Prostate gland (tissue), 2 donors: Measurements from ENCODE around the gene TMEM219. TPM values are rescaled to one million over a fixed set of nuclear protein-coding genes. Genes with fewer than 3 reads are reported as not detected.
"Not testable (repeated sequence)": the region's sequence is repeated elsewhere in the genome, so short reads cannot be mapped to it uniquely, and the experiment has no call there.

Experiments
- DNase-seq: peaks from one replicate; pipeline ENCODE4 v3.0.0-alpha.2; 2019; ENCODE audit warnings: low spot score
- H3K27ac ChIP-seq, 2 donors: fragments of 200-600 bp; sonication (generic); 2 replicates each; pipeline ENCODE4 v1.5.1; 2017 to 2019
- H3K27me3 ChIP-seq: fragments of 200-600 bp; sonication (generic); replicated peaks from 2 replicates; pipeline ENCODE4 v1.5.1; 2019; ENCODE audit not compliant: insufficient read depth
- H3K36me3 ChIP-seq, 2 donors: fragments of 200-600 bp; sonication (generic); 1 replicate in 1 of 2; 2 replicates in 1 of 2; pipeline versions ENCODE4 v1.5.1 to v1.8.1; 2017 to 2019
- H3K4me1 ChIP-seq: fragments of 200-600 bp; sonication (generic); replicated peaks from 2 replicates; pipeline ENCODE4 v1.5.1; 2019
- H3K4me3 ChIP-seq, 2 donors: fragments of 200-600 bp; sonication (generic); 2 replicates each; pipeline ENCODE4 v1.5.1; 2017 to 2019
- H3K9me3 ChIP-seq: fragments of 200-600 bp; sonication (generic); 2 replicates; pipeline ENCODE4 v1.5.1; 2017
- CTCF ChIP-seq, 4 experiments: fragments of 200-600 bp in 2 of 4; fragments of 450-650 bp in 2 of 4; sonication (generic) in 2 of 4; IDR thresholded peaks; 1 replicate in 3 of 4; 2 replicates in 1 of 4; pipeline ENCODE4 v1.5.1; 2016 to 2019; ENCODE audit warnings: antibody characterized with exemption in 4 of 4, mild to moderate bottlenecking in 2 of 4, moderate library complexity in 2 of 4
- POLR2A ChIP-seq: fragments of 450-650 bp; IDR thresholded peaks from one replicate; pipeline ENCODE4 v1.6.1; 2016; ENCODE audit warnings: antibody characterized with exemption, mild to moderate bottlenecking
- POLR2AphosphoS5 ChIP-seq: sonication (generic); formaldehyde crosslinking; IDR thresholded peaks from one replicate; pipeline ENCODE4 v1.6.1; 2017; ENCODE audit warnings: antibody characterized with exemption
- WGBS: methylation state at CpG from one replicate; pipeline ENCODE4 v1.1.5; 2018; 5-methylcytosine and 5-hydroxymethylcytosine counted together
- intact Hi-C: fragments of 100-400 bp; cut with DNase I; formaldehyde crosslinking; loops from one replicate; pipeline ENCODE4 v1.14.2; 2022
- total RNA-seq, 2 donors: library from RNA; depleted of rRNA; stranded (reverse); fragments of >200 nt; gene quantifications; one replicate each; pipeline ENCODE4 v1.1.0, GENCODE V29; 2016

Gene TMEM219
- total RNA-seq, 2 donors from 2014 or later = 188 to 218 TPM

- no peak for DNase-seq
- no peaks in the 10 kb centered on the region for H3K4me1 ChIP-seq
- no peak for TF ChIP-seq POLR2AphosphoS5
- TF ChIP-seq POLR2A = no peak
- no peak for TF ChIP-seq CTCF (IDR thresholded peaks at IDR 0.05)
- under 1% methylated on average over 82 of the region's 99 CpGs for WGBS
- no peaks in the 10 kb centered on the region for H3K36me3 ChIP-seq
- no peak within 1 kb of the TSS for H3K27ac ChIP-seq
- H3K27me3 ChIP-seq = peaks cover 13% of the 10 kb centered on the region
- peak within 1 kb of the TSS; percentile 14 to 32 for H3K4me3 ChIP-seq
- no peaks in the 10 kb centered on the region for H3K9me3 ChIP-seq
- intact Hi-C loops = no loop called here
Observed at GRCh38 chr16:30010844-30011713, 49.2 kb downstream of the TMEM219 start, which contains the start of gene DOC2A. DOC2A (minus strand) TSS chr16:30011027; CDS start chr16:30010222, 805 bp downstream.

DNA sequence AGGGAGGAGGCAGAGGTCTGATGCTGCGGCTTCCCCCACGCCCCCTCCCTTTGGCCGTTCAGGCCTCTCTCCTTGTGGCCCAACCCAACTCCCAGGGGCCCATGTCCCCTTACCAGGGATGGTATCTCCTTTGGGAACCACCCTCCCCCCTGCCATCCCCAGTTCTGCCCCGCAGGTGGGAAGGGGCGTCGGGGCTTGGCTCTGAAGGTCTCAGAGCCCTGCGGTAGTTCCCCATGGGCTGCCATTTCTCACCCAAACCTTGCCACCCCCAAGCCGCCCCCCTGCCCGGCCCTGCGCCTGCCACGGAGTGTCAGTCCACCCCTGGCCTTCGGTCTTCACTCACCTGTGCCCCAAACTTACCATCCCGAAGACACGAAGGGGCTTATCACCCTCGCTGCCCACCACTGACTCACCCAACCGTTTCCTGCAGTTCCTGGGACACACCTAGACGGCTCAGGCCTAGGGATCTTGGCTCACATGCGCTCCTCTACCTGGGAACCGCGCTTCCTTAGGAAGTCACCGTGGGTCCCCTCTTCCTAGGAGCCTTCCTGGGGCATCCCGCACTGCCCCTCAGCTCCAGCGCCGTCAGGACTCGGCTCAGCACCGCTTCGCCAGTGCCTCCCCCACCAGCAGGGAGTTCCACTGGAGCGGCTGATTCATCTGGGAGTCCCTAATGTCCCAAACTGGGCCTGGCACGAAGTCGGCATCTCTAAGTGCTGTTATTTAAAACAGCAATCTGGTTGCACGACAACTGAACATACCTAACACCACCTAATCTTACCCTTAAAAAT is 50.0 kb downstream of the TMEM219 start:
- 28% methylated on average over 29 of the region's 31 CpGs for WGBS
- no peaks in the 10 kb centered on the region for H3K36me3 ChIP-seq
- H3K4me1 ChIP-seq = no peaks in the 10 kb centered on the region
- H3K9me3 ChIP-seq = no peaks in the 10 kb centered on the region
- TF ChIP-seq POLR2AphosphoS5 (no peak), CTCF (IDR thresholded peaks at IDR 0.05) (no peak), POLR2A (no peak)
- no peak for DNase-seq
- no peak overlapping the region for H3K4me3 ChIP-seq
- H3K27me3 ChIP-seq = peaks cover 13% of the 10 kb centered on the region
- H3K27ac ChIP-seq = no peak overlapping the region
- intact Hi-C loops = no loop called here

DNA sequence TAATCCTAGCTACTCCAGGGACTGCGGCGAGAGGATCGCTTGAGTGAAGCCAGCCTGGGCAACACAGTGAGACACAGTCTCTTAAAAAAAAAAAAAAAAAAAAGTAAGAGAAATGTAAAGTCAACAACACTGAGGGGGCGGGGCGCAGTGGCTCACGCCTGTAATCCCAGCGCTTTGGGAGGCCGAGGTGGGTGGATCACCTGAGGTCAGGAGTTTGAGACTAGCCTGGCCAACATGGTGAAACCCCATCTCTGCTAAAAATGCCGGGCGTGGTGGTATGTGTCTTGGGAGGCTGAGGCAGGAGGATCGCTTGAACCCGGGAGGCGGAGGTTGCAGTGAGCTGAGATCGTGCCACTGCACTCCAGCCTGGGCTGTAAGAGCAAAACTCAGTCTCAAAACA is 50.7 kb downstream of the TMEM219 start:
- H3K36me3 ChIP-seq, H3K4me3 ChIP-seq, DNase-seq, H3K9me3 ChIP-seq, H3K4me1 ChIP-seq, H3K27ac ChIP-seq, intact Hi-C loops: not testable (repeated sequence)
- 82% methylated on average over 14 of the region's 14 CpGs for WGBS
- peaks cover 13% of the 10 kb centered on the region for H3K27me3 ChIP-seq

DNA sequence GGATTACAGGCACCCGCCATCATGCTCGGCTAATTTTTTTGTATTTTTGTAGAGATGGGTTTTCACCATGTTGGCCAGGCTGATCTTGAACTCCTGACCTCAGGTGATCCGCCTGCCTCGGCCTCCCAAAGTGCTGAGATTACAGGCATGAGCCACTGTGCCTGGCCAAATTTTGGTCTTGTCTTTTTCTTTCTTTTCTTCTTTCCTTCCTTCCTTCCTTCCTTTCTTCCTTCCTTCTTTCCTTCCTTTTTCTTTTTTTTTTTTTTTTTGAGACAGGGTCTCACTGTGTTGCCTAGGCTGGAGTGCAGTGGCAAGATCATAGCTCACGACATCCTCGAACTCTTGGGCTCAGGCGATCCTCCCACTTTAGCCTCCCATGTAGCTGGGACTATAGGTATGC is 53.6 kb downstream of the TMEM219 start:
- intact Hi-C loops, H3K27me3 ChIP-seq, H3K4me1 ChIP-seq, H3K27ac ChIP-seq, DNase-seq, H3K9me3 ChIP-seq, H3K4me3 ChIP-seq, H3K36me3 ChIP-seq: not testable (repeated sequence)
- WGBS = 92% methylated on average over 7 of the region's 7 CpGs

GRCh38 chr16:30016555-30017276 is 54.8 kb downstream of the TMEM219 start:
- H3K27ac ChIP-seq = no peak overlapping the region
- H3K27me3 ChIP-seq = no peaks in the 10 kb centered on the region
- H3K4me1 ChIP-seq = no peaks in the 10 kb centered on the region
- TF ChIP-seq CTCF (IDR thresholded peaks at IDR 0.05) (no peak), POLR2AphosphoS5 (no peak), POLR2A (no peak)
- H3K4me3 ChIP-seq = no peak overlapping the region
- no peak for DNase-seq
- H3K9me3 ChIP-seq = no peaks in the 10 kb centered on the region
- no peaks in the 10 kb centered on the region for H3K36me3 ChIP-seq
- 72% methylated on average over 8 of the region's 8 CpGs for WGBS
- intact Hi-C loops = no loop called here
